ENCODE measurements around the gene ZNF831.

ZNF831 gene

DNA sequence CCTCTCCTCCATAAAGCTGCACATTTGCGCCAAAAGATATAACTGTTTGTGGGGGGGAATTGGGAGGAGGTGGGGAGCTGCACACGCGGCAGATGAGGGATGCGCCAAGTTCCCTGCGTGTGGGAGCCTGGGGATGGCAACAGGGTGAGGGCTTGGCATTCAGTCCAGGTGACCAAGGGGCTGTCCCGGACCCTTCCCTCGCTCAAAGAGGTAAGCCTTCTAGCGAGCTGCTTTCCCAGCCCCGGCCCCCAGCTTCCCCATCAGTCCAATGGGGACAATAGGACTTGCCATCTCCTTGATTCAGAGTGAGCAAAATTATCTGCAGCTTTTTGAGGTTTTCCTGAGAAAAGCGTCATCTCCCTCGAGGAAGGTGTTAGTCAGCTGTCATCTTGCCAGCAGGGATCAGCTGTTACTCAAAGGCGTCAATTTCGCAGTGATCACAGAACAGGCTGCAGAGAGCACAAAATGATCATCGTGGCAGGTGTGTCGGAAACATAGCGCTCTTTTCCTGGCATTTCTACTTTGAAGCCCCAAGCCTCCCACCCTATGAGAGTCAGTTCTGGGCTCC is 21.3 kb downstream of the ZNF831 start:
- Histone ChIP-seq H3K4me1 (ENCODE audit: insufficient read depth, low read length) (no peaks in the 10 kb centered on the region), H2AFZ (ENCODE audit: low read depth, low read length) (no peak overlapping the region), H3K36me3 (ENCODE audit: insufficient read depth, low read length) (no peaks in the 10 kb centered on the region), H3K9me3 (ENCODE audit: insufficient read depth, low read length, severe bottlenecking) (no peaks in the 10 kb centered on the region), H4K20me1 (ENCODE audit: insufficient read depth, low read length) (peaks cover 6% of the 10 kb centered on the region; the same call in 1 of the 2 replicates), H3K9ac (ENCODE audit: low read depth, low read length) (no peak overlapping the region), H3K27ac (ENCODE audit: low read length) (no peak overlapping the region), H3K4me2 (ENCODE audit: insufficient read depth, low read length) (no peak overlapping the region), H3K79me2 (ENCODE audit: insufficient read depth, low read length) (no peaks in the 10 kb centered on the region), H3K4me3 (ENCODE audit: low read depth in 1 of 2, low read length in 2 of 2) (no peak overlapping the region), H3K27me3 (ENCODE audit: insufficient read depth, low read length, poor library complexity) (peaks cover 8% of the 10 kb centered on the region)
- DNase-seq (no peak), ATAC-seq (ENCODE audit: insufficient read depth, low read depth) (no peak)
- TF ChIP-seq, protein P1, sequence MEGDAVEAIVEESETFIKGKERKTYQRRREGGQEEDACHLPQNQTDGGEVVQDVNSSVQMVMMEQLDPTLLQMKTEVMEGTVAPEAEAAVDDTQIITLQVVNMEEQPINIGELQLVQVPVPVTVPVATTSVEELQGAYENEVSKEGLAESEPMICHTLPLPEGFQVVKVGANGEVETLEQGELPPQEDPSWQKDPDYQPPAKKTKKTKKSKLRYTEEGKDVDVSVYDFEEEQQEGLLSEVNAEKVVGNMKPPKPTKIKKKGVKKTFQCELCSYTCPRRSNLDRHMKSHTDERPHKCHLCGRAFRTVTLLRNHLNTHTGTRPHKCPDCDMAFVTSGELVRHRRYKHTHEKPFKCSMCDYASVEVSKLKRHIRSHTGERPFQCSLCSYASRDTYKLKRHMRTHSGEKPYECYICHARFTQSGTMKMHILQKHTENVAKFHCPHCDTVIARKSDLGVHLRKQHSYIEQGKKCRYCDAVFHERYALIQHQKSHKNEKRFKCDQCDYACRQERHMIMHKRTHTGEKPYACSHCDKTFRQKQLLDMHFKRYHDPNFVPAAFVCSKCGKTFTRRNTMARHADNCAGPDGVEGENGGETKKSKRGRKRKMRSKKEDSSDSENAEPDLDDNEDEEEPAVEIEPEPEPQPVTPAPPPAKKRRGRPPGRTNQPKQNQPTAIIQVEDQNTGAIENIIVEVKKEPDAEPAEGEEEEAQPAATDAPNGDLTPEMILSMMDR (IDR thresholded peaks at IDR 0.05; ENCODE audit: borderline replicate concordance, extremely low read depth, low read length, poor library complexity, severe bottlenecking): no peak

DNA sequence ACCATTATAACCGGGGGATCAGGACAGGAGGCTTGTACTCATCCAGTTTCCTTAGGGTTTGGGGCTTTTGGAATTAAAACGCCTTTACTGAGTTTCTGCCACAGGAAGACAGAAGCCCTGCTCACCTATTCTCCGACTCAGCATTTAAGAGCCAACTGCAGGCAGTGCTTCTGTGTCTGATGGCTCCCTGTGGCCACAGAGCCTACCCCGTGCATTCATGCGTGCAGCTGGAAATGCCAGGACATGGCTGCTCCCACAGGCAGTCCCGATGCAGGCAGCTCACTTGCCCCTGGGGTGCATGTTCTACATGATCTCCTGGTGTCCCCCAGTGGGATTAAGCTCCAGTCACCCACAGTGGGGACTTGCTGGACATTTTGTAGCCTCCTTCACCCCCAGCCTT is 22.2 kb downstream of the ZNF831 start:
- Histone ChIP-seq H2AFZ (ENCODE audit: low read depth, low read length) (no peak overlapping the region), H3K4me2 (ENCODE audit: insufficient read depth, low read length) (no peak overlapping the region), H3K36me3 (ENCODE audit: insufficient read depth, low read length) (no peaks in the 10 kb centered on the region), H3K9me3 (ENCODE audit: insufficient read depth, low read length, severe bottlenecking) (no peaks in the 10 kb centered on the region), H3K9ac (ENCODE audit: low read depth, low read length) (no peak overlapping the region), H3K79me2 (ENCODE audit: insufficient read depth, low read length) (no peaks in the 10 kb centered on the region), H3K4me1 (ENCODE audit: insufficient read depth, low read length) (no peaks in the 10 kb centered on the region), H3K27ac (ENCODE audit: low read length) (no peak overlapping the region), H3K4me3 (ENCODE audit: low read depth in 1 of 2, low read length in 2 of 2) (no peak overlapping the region), H3K27me3 (ENCODE audit: insufficient read depth, low read length, poor library complexity) (peaks cover 8% of the 10 kb centered on the region), H4K20me1 (ENCODE audit: insufficient read depth, low read length) (peaks cover 6% of the 10 kb centered on the region; the same call in 1 of the 2 replicates)
- TF ChIP-seq, protein P1 (IDR thresholded peaks at IDR 0.05; ENCODE audit: borderline replicate concordance, extremely low read depth, low read length, poor library complexity, severe bottlenecking): no peak
- no peak for TF ChIP-seq EZH2 (IDR thresholded peaks at IDR 0.05; ENCODE audit: borderline replicate concordance, low read depth, low read length, severe bottlenecking)
- ATAC-seq (ENCODE audit: insufficient read depth, low read depth): no peak
- DNase-seq: no peak

DNA sequence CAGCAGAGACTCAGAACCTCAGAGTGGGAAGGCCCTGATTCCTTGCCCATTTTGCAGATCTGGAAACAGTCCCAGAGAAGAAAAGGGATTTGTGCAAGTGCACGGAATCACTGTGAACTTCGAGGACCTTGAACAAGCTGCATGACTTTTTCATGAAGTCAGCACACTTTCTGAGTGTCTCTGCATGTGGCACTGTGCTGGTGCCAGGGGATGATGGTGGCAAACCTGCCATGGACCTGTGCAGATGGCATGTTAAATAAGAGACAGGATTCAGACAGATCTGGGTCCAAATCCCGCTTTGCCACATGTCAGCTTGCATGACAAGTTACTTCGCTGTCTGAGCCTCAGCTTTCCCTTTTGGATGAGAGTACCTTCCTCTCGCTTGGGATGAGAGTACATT is 26.8 kb downstream of the ZNF831 start:
- peaks cover 6% of the 10 kb centered on the region; the same call in 1 of the 2 replicates for H4K20me1 ChIP-seq (ENCODE audit: insufficient read depth, low read length)
- H3K4me2 ChIP-seq (ENCODE audit: insufficient read depth, low read length): no peak overlapping the region
- H3K4me1 ChIP-seq (ENCODE audit: insufficient read depth, low read length): no peaks in the 10 kb centered on the region
- no peaks in the 10 kb centered on the region for H3K36me3 ChIP-seq (ENCODE audit: insufficient read depth, low read length)
- no peak overlapping the region for H3K4me3 ChIP-seq (ENCODE audit: low read depth in 1 of 2, low read length in 2 of 2)
- DNase-seq (no peak), ATAC-seq (ENCODE audit: insufficient read depth, low read depth) (no peak)
- H3K9ac ChIP-seq (ENCODE audit: low read depth, low read length): no peak overlapping the region
- H3K9me3 ChIP-seq (ENCODE audit: insufficient read depth, low read length, severe bottlenecking): no peaks in the 10 kb centered on the region
- TF ChIP-seq, protein P1 (IDR thresholded peaks at IDR 0.05; ENCODE audit: borderline replicate concordance, extremely low read depth, low read length, poor library complexity, severe bottlenecking): no peak
- no peak for TF ChIP-seq EZH2 (IDR thresholded peaks at IDR 0.05; ENCODE audit: borderline replicate concordance, low read depth, low read length, severe bottlenecking)
- H2AFZ ChIP-seq (ENCODE audit: low read depth, low read length): no peak overlapping the region
- H3K79me2 ChIP-seq (ENCODE audit: insufficient read depth, low read length): no peaks in the 10 kb centered on the region
- peaks cover 3% of the 10 kb centered on the region for H3K27me3 ChIP-seq (ENCODE audit: insufficient read depth, low read length, poor library complexity)
- H3K27ac ChIP-seq (ENCODE audit: low read length): no peak overlapping the region
